Urinary bladder (tissue), 4 donors: Measurements from ENCODE around the gene SLC44A3. TPM values are rescaled to one million over a fixed set of nuclear protein-coding genes. Genes with fewer than 3 reads are reported as not detected.

Experiments
- DNase-seq: peaks from one replicate; pipeline ENCODE4 v3.0.0-alpha.2; 2015; ENCODE audit errors: extremely low spot score
- H3K27ac ChIP-seq: one replicate; pipeline ENCODE4 v1.5.1; 2013; ENCODE audit warnings: low read depth, mild to moderate bottlenecking, moderate library complexity
- H3K36me3 ChIP-seq: one replicate; pipeline ENCODE4 v1.6.1; 2013; ENCODE audit warnings: mild to moderate bottlenecking, moderate library complexity; ENCODE audit not compliant: insufficient read depth
- H3K4me1 ChIP-seq: one replicate; pipeline ENCODE4 v1.6.1; 2013; ENCODE audit warnings: mild to moderate bottlenecking, moderate library complexity; ENCODE audit not compliant: insufficient read depth
- H3K4me3 ChIP-seq: one replicate; pipeline ENCODE4 v1.5.1; 2013; ENCODE audit warnings: low read depth, low read length
- WGBS: extraction: QIAGEN DNeasy Blood & Tissue Kit; methylation state at CpG from one replicate; pipeline ENCODE4 v1.1.7; 2013; 5-methylcytosine and 5-hydroxymethylcytosine counted together
- polyA plus RNA-seq: library from polyadenylated mRNA; stranded (reverse); fragments of 200-250 nt; gene quantifications from one replicate; pipeline ENCODE4 v1.2.3, GENCODE V29; 2013
- total RNA-seq: library from RNA; depleted of rRNA; stranded (reverse); fragments of >200 nt; gene quantifications from one replicate; pipeline ENCODE4 v1.2.3, GENCODE V29; 2014
- donor health status: healthy with polysubstance abuse.
- donor health status: healthy.

The SLC44A3 gene
- total and polyA plus RNA-seq, 2 donors = 9.4 to 11.8 TPM

DNA sequence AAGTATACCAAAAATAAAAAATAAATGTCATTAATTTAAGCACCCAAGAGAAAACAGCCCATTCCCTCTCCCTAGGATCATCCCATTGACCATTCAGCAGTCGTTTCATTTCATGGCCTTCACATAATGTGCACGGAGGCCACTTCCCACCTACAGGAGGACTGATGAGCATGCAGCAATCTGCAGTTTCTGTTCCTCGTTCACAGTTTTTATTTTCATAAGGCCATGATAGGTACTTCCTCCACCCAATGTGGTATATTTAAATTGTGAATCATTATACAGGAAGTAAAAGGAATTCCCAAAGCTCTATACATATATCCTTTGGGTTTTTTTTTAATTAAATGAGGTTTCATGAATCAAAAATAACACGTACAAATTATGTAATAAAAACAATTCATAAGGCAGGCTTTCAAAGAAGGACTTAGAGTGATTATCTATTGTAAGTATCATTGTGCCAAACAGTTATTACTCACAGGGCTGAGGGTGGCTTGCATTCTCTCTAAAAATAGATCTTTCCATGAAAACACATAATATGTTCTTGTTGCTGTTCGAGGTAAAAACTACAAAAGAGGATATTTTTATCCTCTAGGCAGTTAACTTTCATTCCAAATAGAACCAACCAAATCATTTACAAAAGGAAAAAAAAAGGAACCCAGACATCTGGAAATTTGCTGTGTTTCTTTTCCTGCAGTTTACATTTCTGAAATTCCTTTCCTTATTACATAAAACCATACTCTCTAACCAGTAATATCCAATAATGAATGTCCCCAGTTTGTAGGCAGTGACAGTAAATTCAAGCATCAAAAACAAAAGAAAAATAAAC is 27.5 kb upstream of the SLC44A3 start:
- no peak for DNase-seq
- Histone ChIP-seq H3K36me3 (no peaks in the 10 kb centered on the region), H3K27ac (peak overlapping the region; percentile 30), H3K4me1 (no peaks in the 10 kb centered on the region), H3K4me3 (no peak overlapping the region)
- WGBS = 22% methylated on average over 5 of the region's 5 CpGs

DNA sequence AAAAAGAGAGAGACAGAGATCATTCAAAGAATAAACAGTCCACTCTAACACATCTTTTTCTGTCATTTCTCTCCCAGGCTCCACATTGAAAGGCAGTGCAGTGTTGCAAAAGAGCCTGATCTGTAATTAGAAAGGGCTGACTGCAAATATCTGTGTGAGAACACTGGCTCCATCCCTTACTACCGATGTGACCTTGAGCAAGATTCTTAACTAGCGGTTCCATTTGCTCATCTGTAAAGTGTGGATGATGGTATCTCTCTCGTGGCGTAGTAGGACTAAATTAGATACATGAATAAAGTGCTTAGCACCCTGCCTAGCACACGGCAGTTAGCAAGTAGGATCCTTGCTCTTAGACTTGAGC is 26.9 kb upstream of the SLC44A3 start:
- Histone ChIP-seq H3K4me1 (no peaks in the 10 kb centered on the region), H3K27ac (no peak overlapping the region), H3K4me3 (no peak overlapping the region), H3K36me3 (no peaks in the 10 kb centered on the region)
- WGBS = 43% methylated on average over 5 of the region's 5 CpGs
- no peak for DNase-seq

DNA sequence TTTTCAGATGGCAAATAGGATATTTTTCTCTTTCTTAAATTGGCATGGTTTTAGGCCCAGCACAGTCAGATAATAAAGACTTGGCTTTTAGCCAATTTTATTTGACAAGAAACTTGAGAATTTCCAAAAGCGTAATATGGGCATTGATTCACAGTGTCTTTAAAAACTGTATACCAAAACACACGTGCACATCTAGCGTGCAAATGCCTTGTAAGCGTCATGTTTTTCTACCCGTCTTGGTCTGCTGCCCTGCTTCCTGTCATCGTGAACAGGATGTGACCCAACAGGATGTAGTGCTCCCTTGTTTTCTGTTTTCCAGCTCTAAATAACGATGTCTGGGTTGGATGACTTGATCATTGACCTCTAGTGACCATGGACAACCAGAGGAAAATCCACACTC is 24.7 kb upstream of the SLC44A3 start:
- H3K36me3 ChIP-seq = no peaks in the 10 kb centered on the region
- DNase-seq = no peak
- H3K4me1 ChIP-seq = no peaks in the 10 kb centered on the region
- WGBS = 82% methylated on average over 7 of the region's 7 CpGs
- H3K27ac ChIP-seq = no peak overlapping the region
- no peak overlapping the region for H3K4me3 ChIP-seq

DNA sequence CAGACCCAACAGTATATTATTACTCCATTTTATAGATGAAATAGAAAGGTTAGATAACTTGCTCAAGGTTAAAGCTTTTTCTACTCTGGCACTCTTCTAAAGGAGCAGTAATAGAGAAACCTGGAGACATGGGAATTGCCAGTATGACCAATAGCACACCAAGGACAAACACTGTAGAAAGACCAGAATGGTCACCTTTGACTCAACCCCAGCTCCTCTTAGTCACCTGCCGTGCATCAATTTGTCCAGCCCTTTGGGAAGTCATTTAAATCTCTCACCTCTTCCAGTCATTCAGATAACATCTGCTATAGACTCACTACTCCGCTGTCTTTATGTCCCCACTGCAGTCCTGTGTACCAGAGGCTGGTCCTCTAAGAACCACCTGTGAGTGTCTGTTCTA is 23.9 kb upstream of the SLC44A3 start:
- no peak overlapping the region for H3K27ac ChIP-seq
- 95% methylated on average over 2 of the region's 2 CpGs for WGBS
- H3K4me1 ChIP-seq = no peaks in the 10 kb centered on the region
- H3K4me3 ChIP-seq = no peak overlapping the region
- no peak for DNase-seq
- no peaks in the 10 kb centered on the region for H3K36me3 ChIP-seq

DNA sequence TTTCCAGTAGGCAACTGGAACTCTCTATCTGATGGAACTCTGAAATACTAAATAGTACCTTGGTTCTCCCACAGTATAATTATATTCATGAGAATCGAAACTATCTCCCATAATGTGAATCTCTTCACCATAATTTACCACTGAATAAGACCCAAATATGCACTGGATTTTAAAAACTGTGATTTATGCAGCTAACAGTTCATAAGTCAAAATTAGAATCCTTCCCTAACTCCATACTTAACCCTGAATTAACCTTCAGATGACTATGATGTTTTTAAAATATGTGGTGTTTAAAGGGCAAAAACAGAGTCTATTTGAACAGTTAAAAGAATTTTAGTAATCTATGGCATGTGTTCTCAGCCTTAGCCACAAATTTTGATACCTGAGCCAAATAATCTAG is 22.9 kb upstream of the SLC44A3 start:
- Histone ChIP-seq H3K27ac (no peak overlapping the region), H3K36me3 (no peaks in the 10 kb centered on the region), H3K4me3 (no peak overlapping the region), H3K4me1 (no peaks in the 10 kb centered on the region)
- WGBS = 66% methylated on average over 1 of the region's 1 CpG
- no peak for DNase-seq

DNA sequence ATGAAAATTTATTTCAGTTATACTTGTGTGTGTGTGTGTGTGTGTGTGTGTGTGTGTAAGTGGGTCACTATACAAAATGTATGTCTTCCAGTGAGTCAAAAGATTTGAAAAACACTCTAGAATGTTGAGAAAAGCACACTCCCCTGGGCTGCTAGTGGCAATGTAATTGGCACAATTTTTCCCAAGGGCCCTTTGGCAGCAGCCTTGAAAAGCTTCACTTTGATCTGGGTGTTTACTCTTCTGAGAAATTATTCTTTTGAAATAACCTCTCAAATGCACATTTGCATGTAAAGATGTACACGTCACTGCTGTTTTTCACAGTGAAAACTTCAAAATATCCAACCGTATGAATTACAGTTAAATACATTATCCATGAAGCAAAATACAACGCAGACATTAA is 22.1 kb upstream of the SLC44A3 start:
- Histone ChIP-seq H3K36me3 (no peaks in the 10 kb centered on the region), H3K4me3 (no peak overlapping the region), H3K4me1 (no peaks in the 10 kb centered on the region), H3K27ac (no peak overlapping the region)
- 94% methylated on average over 3 of the region's 3 CpGs for WGBS
- no peak for DNase-seq

DNA sequence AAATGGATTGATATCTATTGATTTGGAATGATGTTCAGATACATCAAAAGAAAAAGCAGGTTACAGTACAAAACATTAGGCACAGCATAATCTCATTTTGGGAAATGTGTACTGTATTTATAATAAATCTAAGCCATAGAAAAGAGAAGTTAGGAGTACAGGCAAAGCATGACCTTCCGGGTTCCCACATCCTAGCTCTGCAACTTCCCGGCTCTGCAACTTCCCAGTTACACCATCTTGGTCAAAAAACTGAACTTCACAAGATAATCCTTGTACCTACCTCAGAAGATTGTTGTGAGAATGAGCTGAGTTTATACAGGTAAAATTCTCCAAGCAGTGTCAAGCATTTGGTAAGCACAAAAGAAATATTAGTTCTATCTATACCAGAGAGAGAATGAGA is 21.7 kb upstream of the SLC44A3 start:
- H3K4me1 ChIP-seq = no peaks in the 10 kb centered on the region
- H3K36me3 ChIP-seq = no peaks in the 10 kb centered on the region
- no peak overlapping the region for H3K27ac ChIP-seq
- 94% methylated on average over 2 of the region's 2 CpGs for WGBS
- DNase-seq = no peak
- H3K4me3 ChIP-seq = no peak overlapping the region

DNA sequence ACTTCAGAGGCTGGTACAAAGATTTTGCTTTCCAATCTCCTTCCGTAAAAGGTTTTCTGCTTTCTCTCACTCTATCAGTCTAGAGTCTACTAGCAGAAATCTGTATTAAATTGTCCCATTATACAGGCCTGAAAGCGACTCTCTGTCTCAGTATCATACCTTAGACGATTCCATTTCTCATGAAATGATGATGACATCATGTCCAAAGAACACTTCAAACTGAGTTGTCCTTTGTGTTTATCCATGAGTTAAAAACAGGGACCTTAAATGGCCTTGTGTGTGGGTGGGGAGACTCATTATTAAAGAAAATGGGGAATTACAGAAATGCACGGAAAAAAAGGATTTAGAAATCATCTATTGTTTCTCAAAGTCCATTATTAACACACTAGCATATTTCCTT is 21.0 kb upstream of the SLC44A3 start:
- WGBS = 84% methylated on average over 4 of the region's 4 CpGs
- no peaks in the 10 kb centered on the region for H3K36me3 ChIP-seq
- no peaks in the 10 kb centered on the region for H3K4me1 ChIP-seq
- H3K4me3 ChIP-seq = no peak overlapping the region
- no peak for DNase-seq
- H3K27ac ChIP-seq = no peak overlapping the region

DNA sequence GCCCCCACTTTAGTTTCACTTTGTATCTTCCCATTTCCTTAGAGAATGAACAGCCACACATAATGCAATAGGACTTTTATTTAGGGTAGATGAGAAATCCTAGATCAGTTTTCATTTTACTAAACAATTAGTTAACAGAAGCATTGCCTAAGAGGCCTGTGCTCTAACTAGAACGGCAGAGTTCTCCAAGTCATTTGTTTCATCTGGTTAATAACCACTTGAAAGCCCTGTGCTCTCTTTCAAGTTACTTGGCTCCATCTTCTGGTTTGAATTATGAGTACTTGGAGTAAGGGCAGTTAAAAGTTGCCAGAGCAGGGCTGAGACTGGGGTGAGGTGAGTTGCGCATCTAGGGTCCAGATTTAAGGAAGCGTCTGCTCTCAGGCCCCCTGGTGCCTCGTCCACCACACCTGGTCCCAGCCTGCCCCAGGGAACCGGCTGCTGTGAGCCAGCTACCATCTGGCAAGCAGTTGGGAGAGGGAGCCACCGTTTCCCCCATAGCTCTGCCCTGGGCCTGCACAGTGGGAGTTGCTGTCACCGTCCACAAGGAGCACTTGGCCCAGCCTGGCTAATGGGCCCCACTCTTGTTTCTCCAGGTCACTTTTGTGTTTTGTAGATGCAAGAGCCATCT is 18.1 kb upstream of the SLC44A3 start:
- Histone ChIP-seq H3K4me1 (no peaks in the 10 kb centered on the region), H3K27ac (peak overlapping the region; percentile 24), H3K36me3 (no peaks in the 10 kb centered on the region), H3K4me3 (no peak overlapping the region)
- 24% methylated on average over 7 of the region's 7 CpGs for WGBS
- no peak for DNase-seq

DNA sequence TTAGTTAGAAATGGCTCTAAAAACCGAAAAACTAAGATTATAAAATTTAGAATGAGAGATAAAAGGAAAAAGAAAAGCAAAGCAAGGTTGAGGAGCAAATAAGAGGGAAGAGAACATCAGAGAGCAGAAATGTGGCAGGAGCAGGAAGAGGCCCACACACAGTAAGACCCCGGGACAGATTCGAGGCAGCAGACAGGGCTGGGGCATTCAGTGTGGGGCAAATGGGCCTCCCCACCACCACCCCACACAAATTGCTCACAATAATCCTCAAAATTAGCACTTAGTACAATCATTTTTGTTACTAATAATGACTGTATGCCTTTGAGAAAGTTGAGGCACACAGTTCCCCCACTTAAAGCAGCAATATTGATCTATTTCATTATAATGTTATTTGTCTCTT is 17.1 kb upstream of the SLC44A3 start:
- no peaks in the 10 kb centered on the region for H3K36me3 ChIP-seq
- WGBS = 67% methylated on average over 3 of the region's 3 CpGs
- no peak for DNase-seq
- no peak overlapping the region for H3K4me3 ChIP-seq
- no peak overlapping the region for H3K27ac ChIP-seq
- H3K4me1 ChIP-seq = no peaks in the 10 kb centered on the region

DNA sequence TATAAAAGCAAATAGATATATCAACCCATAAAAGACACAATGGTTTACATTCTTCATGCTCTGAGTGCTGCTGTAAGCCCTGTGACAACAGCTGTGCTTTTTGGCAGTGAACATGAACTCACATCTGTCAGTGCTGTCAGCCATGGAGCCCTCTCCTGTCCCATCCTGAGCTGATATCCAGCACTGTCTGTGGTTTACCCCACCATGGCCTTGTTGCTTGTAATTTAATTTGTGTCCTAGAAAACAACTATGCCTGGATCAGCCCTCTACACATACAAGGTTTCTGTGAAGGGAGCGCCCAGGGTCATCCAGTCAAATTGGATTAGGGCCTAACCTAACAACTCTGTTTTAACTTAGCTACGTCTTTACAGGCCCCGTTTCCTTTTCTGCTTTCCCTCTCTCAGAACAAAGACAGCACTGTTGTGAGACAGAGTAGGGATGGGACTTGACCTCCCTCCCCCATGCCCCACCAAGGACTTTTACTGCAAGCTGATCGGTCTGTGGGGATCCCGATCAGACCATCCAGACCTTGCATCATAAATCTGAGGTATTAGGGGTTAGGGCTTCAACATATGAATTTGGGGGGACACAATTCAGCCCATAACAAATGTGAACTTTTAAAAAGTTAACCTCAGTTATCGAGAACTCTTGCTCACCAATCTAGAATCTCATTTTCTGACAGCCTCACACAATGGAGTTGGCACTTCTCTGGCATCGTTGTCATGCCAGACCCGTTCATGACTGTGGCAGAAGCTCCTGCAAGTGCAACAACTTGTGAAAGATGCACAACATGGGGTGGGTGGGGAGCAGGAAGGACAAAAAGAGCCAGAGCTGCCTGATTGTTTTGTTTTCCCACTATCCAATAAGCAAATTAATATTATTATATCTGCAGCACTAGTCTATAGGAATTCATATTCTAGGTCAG is 16.4 kb upstream of the SLC44A3 start:
- Histone ChIP-seq H3K27ac (peak overlapping the region; percentile 43), H3K4me3 (no peak overlapping the region), H3K4me1 (no peaks in the 10 kb centered on the region), H3K36me3 (no peaks in the 10 kb centered on the region)
- DNase-seq = no peak
- WGBS = 62% methylated on average over 8 of the region's 8 CpGs

DNA sequence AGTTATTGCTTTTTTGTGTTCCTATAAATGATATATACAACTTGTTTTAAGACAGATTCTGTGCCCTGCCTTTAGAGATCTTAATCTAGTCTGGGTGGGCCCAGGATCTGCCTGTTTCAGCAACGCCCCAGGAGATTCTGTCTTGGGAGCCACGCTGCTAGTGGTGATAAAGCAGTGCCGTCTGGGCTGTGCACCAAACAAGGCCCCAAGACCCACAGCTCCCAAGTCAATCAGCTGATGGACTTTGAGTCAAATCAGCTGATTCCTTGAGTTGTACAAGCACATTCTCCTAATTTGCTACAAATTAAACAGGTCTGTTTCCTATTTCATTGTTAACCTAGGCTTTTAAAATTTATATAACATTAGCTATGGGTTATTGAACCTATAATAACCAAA is 15.7 kb upstream of the SLC44A3 start:
- Histone ChIP-seq H3K36me3 (no peaks in the 10 kb centered on the region), H3K4me1 (no peaks in the 10 kb centered on the region), H3K4me3 (no peak overlapping the region), H3K27ac (no peak overlapping the region)
- WGBS = 84% methylated on average over 3 of the region's 3 CpGs
- DNase-seq = no peak

DNA sequence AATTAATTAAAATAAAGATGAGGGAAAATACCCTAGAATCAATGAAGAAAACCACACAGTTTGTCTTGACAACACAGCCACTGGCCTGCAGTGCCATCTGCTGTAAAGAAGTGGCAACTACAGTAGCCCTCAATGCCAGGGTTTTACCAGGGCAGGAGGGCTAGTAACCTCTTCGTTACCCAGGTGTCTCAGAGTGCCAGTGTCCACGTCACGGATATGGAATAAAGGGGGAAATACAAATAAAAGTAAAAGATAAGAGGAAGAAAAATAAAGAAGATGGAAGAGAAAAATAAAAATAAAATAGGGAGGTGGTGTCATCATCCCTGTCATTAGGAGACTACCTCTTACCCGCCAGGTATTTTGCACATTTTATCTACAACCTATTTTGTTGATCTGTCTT is 14.2 kb upstream of the SLC44A3 start:
- Histone ChIP-seq H3K27ac (no peak overlapping the region), H3K4me3 (no peak overlapping the region), H3K4me1 (no peaks in the 10 kb centered on the region), H3K36me3 (no peaks in the 10 kb centered on the region)
- DNase-seq = no peak
- 14% methylated on average over 4 of the region's 4 CpGs for WGBS

DNA sequence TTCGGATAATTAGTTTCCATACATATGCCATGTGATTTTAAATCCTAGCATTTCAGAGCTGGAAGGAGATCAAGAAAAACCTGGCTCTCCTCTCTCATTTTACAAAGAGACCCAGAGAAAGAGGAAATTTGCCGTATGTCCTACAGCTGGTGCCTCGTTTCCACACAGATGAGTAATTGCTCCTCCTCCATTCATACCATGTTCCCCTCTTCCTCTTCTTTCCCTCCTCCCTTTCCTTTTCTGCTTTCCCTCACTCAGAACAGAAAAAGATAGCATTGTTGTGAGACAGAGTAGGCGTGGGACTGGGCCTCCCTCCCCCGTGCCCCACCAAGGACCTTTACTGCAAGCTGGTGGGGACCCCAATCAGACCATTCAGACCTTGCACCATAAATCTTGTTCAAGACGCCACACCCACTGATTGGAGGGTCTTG is 13.7 kb upstream of the SLC44A3 start:
- no peaks in the 10 kb centered on the region for H3K4me1 ChIP-seq
- DNase-seq = no peak
- no peaks in the 10 kb centered on the region for H3K36me3 ChIP-seq
- H3K4me3 ChIP-seq = no peak overlapping the region
- H3K27ac ChIP-seq = no peak overlapping the region
- 35% methylated on average over 6 of the region's 6 CpGs for WGBS
